Kidney (tissue), 14 donors: ENCODE measurements around the gene METTL26. TPM values are rescaled to one million over a fixed set of nuclear protein-coding genes. Genes with fewer than 3 reads are reported as not detected.

Source experiments
- DNase-seq, 5 donors: peaks; one replicate each; pipeline ENCODE4 v3.0.0-alpha.2; 2013 to 2020
- FAIRE-seq: peaks from 2 replicates; lab custom pipeline; 2012; peaks lifted over from hg19 to GRCh38; lab: Jason Lieb, UNC
- H3K27ac ChIP-seq, 2 donors: one replicate each; pipeline ENCODE4 v1.7.0; 2013; ENCODE audit warnings: low read depth in 2 of 2, low read length in 2 of 2, inconsistent platforms in 1 of 2
- H3K27me3 ChIP-seq: one replicate; pipeline ENCODE4 v1.7.1; 2013; ENCODE audit warnings: low read length, inconsistent platforms; ENCODE audit not compliant: control insufficient read depth, insufficient read depth
- H3K36me3 ChIP-seq, 3 donors: one replicate each; pipeline versions ENCODE4 v1.7.0 to v1.7.1; 2013; ENCODE audit warnings: low read length in 3 of 3, control low read depth in 1 of 3, inconsistent platforms in 1 of 3; ENCODE audit not compliant: insufficient read depth in 3 of 3, control insufficient read depth in 2 of 3
- H3K4me1 ChIP-seq, 3 donors: one replicate each; pipeline versions ENCODE4 v1.7.0 to v1.7.1; 2013; ENCODE audit warnings: low read length in 3 of 3, inconsistent platforms in 1 of 3, low read depth in 1 of 3; ENCODE audit not compliant: control insufficient read depth in 2 of 3, insufficient read depth in 2 of 3
- H3K4me3 ChIP-seq, 3 donors: one replicate each; pipeline versions ENCODE4 v1.7.0 to v1.8.1; 2013; ENCODE audit warnings: low read length in 3 of 3, control low read depth in 1 of 3, inconsistent platforms in 1 of 3
- H3K9ac ChIP-seq, 3 donors: one replicate each; pipeline versions ENCODE4 v1.7.0 to v1.7.1; 2013; ENCODE audit warnings: low read length in 3 of 3, control low read depth in 1 of 3, inconsistent platforms in 1 of 3
- H3K9me3 ChIP-seq, 3 donors: one replicate each; pipeline versions ENCODE4 v1.7.0 to v1.7.1; 2013; ENCODE audit warnings: low read length in 3 of 3, control low read depth in 1 of 3, inconsistent platforms in 1 of 3; ENCODE audit not compliant: control insufficient read depth in 2 of 3, insufficient read depth in 1 of 3
- CTCF ChIP-seq: IDR thresholded peaks from 3 replicates; pipeline ENCODE4 v1.5.1; 2012; ENCODE audit warnings: mild to moderate bottlenecking, moderate library complexity, borderline replicate concordance; ENCODE audit not compliant: insufficient read depth; ENCODE audit errors: extremely low read depth
- intact Hi-C: fragments of 100-400 bp; cut with DNase I; formaldehyde crosslinking; loops from one replicate; pipeline ENCODE4 v1.11.1; 2022
- polyA plus RNA-seq: library from polyadenylated mRNA; stranded (reverse); fragments of 350-450 nt; fragmentation: Illumina TruSeq; extraction: RNeasy Lipid Tissue Mini Kit (QIAGEN cat#74804); gene quantifications from one replicate; pipeline ENCODE4 v1.2.3, GENCODE V29; 2014; ENCODE audit warnings: low read depth, low replicate concordance; ENCODE audit not compliant: insufficient read depth
- total RNA-seq: library from RNA; stranded (reverse); fragmentation: NEBNext Ultra II Directional; extraction: Animal tissue kit (Norgen Biotek cat#: 25700); gene quantifications from one replicate; pipeline ENCODE4 v1.2.1, GENCODE V29; 2021
- donor health status: control.
- donor health status: control.
- donor health status: control.
- donor health status: control.
- donor health status: control.
- donor health status: DM: yes; HTN: yes; CAD: no.
- donor health status: Normal renal cell carcinoma (clear cell type).

Gene METTL26
- total and polyA plus RNA-seq, 2 donors from 2014 or later, result 44.2 to 183 TPM

GRCh38 chr16:668519-669171 lies 32.5 kb upstream of the METTL26 start:
- peak overlapping the region in 2 of 3 donors; percentile 77 to 87 for H3K9ac ChIP-seq
- intact Hi-C loops, result no loop called here
- peak overlapping the region; percentile 17 to 43 for H3K27ac ChIP-seq
- no peak for FAIRE-seq
- peak overlapping the region; percentile 39 to 77 (median 49) for H3K4me3 ChIP-seq
- H3K9me3 ChIP-seq, result no peaks in the 10 kb centered on the region
- DNase-seq, result no peak
- no peak for TF ChIP-seq CTCF
- no peaks in the 10 kb centered on the region for H3K27me3 ChIP-seq
- peaks cover 0 to 12% (median 10%) of the 10 kb centered on the region in 3 donors for H3K36me3 ChIP-seq
- peaks cover 0 to 14% (median 4%) of the 10 kb centered on the region in 3 donors for H3K4me1 ChIP-seq

- H3K27me3 ChIP-seq, result no peaks in the 10 kb centered on the region
- H3K4me3 ChIP-seq, result peak within 1 kb of the TSS; percentile 39 to 77 (median 49)
- DNase-seq (peak; percentile 94 to 98 (median 96)), FAIRE-seq (no peak)
- H3K9ac ChIP-seq, result peak within 1 kb of the TSS in 2 of 3 donors; percentile 77 to 87
- peak; percentile 83 for TF ChIP-seq CTCF
- peak within 1 kb of the TSS; percentile 17 to 43 for H3K27ac ChIP-seq
- peaks cover 0 to 14% (median 4%) of the 10 kb centered on the region in 3 donors for H3K4me1 ChIP-seq
- peaks cover 0 to 12% (median 8%) of the 10 kb centered on the region in 3 donors for H3K36me3 ChIP-seq
- intact Hi-C loops, result no loop called here
- no peaks in the 10 kb centered on the region for H3K9me3 ChIP-seq
Observed at GRCh38 chr16:667780-668518, 31.8 kb upstream of the METTL26 start, which contains the start of gene RHOT2. Gene RHOT2, plus strand, starts transcription at chr16:668132. Its CDS starts 68 bp downstream, at chr16:668200.

GRCh38 chr16:667113-667779 lies 31.1 kb upstream of the METTL26 start:
- Histone ChIP-seq H3K9me3 (no peaks in the 10 kb centered on the region), H3K4me3 (peak overlapping the region in 2 of 3 donors; percentile 6 to 77), H3K27me3 (no peaks in the 10 kb centered on the region), H3K4me1 (peaks cover 0 to 14% (median 4%) of the 10 kb centered on the region in 3 donors), H3K9ac (peak overlapping the region in 2 of 3 donors; percentile 33 to 61), H3K36me3 (peaks cover 0 to 12% (median 3%) of the 10 kb centered on the region in 3 donors), H3K27ac (peak overlapping the region; percentile 2 to 9)
- FAIRE-seq (no peak), DNase-seq (no peak)
- intact Hi-C loops, result no loop called here
- TF ChIP-seq CTCF, result no peak
